Ishikawa (cell line): Measurements from ENCODE around the gene XAF1.

Experiments used
- CEBPB ChIP-seq: IDR thresholded peaks from 2 replicates; pipeline ENCODE4 v1.6.1; 2012
- CREB1 ChIP-seq: IDR thresholded peaks from 2 replicates; pipeline ENCODE4 v1.6.1; 2012; ENCODE audit warnings: low read depth
- EGR1 ChIP-seq: IDR thresholded peaks from 2 replicates; pipeline ENCODE4 v1.6.1; 2012
- EP300 ChIP-seq: IDR thresholded peaks from 2 replicates; pipeline ENCODE4 v1.6.1; 2012; ENCODE audit warnings: borderline replicate concordance
- FOXM1 ChIP-seq: IDR thresholded peaks from 2 replicates; pipeline ENCODE4 v1.6.1; 2012; ENCODE audit warnings: low read depth, borderline replicate concordance
- NFIC ChIP-seq: IDR thresholded peaks from 2 replicates; pipeline ENCODE4 v1.6.1; 2012
- RAD21 ChIP-seq: IDR thresholded peaks from 2 replicates; pipeline ENCODE4 v1.6.1; 2012; ENCODE audit warnings: low read depth
- TAF1 ChIP-seq: IDR thresholded peaks from 2 replicates; pipeline ENCODE4 v1.6.1; 2012; ENCODE audit warnings: low read depth, mild to moderate bottlenecking
- TCF12 ChIP-seq: IDR thresholded peaks from 2 replicates; pipeline ENCODE4 v1.6.1; 2012; ENCODE audit warnings: low read depth
- TEAD4 ChIP-seq: IDR thresholded peaks from 2 replicates; pipeline ENCODE4 v1.6.1; 2012
- YY1 ChIP-seq: IDR thresholded peaks from 2 replicates; pipeline ENCODE4 v1.6.1; 2012; ENCODE audit warnings: low read depth
- ZBTB7A ChIP-seq: IDR thresholded peaks from 2 replicates; pipeline ENCODE4 v1.6.1; 2012; ENCODE audit warnings: low read depth
- TF ChIP-seq, protein P1 (sequence below): IDR thresholded peaks from 2 replicates; pipeline ENCODE4 v1.6.1; 2012; ENCODE audit warnings: low read depth, mild to moderate bottlenecking
- TF ChIP-seq, protein P2 (sequence below): IDR thresholded peaks from 2 replicates; pipeline ENCODE4 v1.6.1; 2012
- TF ChIP-seq, protein P3 (sequence below): IDR thresholded peaks from 2 replicates; pipeline ENCODE4 v1.6.1; 2012

XAF1 gene

GRCh38 chr17:6755731-6756184 lies at the start of gene XAF1:
Gene XAF1 (plus strand): TSS chr17:6756046. CDS start chr17:6756079, 33 bp downstream.
- TF ChIP-seq, protein P1, sequence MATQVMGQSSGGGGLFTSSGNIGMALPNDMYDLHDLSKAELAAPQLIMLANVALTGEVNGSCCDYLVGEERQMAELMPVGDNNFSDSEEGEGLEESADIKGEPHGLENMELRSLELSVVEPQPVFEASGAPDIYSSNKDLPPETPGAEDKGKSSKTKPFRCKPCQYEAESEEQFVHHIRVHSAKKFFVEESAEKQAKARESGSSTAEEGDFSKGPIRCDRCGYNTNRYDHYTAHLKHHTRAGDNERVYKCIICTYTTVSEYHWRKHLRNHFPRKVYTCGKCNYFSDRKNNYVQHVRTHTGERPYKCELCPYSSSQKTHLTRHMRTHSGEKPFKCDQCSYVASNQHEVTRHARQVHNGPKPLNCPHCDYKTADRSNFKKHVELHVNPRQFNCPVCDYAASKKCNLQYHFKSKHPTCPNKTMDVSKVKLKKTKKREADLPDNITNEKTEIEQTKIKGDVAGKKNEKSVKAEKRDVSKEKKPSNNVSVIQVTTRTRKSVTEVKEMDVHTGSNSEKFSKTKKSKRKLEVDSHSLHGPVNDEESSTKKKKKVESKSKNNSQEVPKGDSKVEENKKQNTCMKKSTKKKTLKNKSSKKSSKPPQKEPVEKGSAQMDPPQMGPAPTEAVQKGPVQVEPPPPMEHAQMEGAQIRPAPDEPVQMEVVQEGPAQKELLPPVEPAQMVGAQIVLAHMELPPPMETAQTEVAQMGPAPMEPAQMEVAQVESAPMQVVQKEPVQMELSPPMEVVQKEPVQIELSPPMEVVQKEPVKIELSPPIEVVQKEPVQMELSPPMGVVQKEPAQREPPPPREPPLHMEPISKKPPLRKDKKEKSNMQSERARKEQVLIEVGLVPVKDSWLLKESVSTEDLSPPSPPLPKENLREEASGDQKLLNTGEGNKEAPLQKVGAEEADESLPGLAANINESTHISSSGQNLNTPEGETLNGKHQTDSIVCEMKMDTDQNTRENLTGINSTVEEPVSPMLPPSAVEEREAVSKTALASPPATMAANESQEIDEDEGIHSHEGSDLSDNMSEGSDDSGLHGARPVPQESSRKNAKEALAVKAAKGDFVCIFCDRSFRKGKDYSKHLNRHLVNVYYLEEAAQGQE: no peak
- no peak for TF ChIP-seq TEAD4
- no peak for TF ChIP-seq FOXM1
- TF ChIP-seq TCF12: no peak
- TF ChIP-seq TAF1: no peak
- TF ChIP-seq RAD21: no peak
- no peak for TF ChIP-seq CEBPB
- TF ChIP-seq, protein P2, sequence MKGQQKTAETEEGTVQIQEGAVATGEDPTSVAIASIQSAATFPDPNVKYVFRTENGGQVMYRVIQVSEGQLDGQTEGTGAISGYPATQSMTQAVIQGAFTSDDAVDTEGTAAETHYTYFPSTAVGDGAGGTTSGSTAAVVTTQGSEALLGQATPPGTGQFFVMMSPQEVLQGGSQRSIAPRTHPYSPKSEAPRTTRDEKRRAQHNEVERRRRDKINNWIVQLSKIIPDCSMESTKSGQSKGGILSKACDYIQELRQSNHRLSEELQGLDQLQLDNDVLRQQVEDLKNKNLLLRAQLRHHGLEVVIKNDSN: no peak
- TF ChIP-seq EGR1: no peak
- no peak for TF ChIP-seq CREB1
- no peak for TF ChIP-seq NFIC
- no peak for TF ChIP-seq EP300
- no peak for TF ChIP-seq YY1
- no peak for TF ChIP-seq ZBTB7A
- TF ChIP-seq, protein P3, sequence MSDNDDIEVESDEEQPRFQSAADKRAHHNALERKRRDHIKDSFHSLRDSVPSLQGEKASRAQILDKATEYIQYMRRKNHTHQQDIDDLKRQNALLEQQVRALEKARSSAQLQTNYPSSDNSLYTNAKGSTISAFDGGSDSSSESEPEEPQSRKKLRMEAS: no peak

GRCh38 chr17:6706499-6706898 lies 49.3 kb upstream of the XAF1 start:
- TF ChIP-seq EP300 (no peak), TEAD4 (no peak), TCF12 (no peak), EGR1 (no peak), RAD21 (no peak), TAF1 (no peak), FOXM1 (no peak), CREB1 (no peak), NFIC (no peak)
- TF ChIP-seq, protein P1: no peak

- TF ChIP-seq CEBPB (no peak), YY1 (no peak), ZBTB7A (no peak), NFIC (no peak)
These were observed 48.9 kb upstream of the XAF1 start for GRCh38 chr17:6706996-6707395.

DNA sequence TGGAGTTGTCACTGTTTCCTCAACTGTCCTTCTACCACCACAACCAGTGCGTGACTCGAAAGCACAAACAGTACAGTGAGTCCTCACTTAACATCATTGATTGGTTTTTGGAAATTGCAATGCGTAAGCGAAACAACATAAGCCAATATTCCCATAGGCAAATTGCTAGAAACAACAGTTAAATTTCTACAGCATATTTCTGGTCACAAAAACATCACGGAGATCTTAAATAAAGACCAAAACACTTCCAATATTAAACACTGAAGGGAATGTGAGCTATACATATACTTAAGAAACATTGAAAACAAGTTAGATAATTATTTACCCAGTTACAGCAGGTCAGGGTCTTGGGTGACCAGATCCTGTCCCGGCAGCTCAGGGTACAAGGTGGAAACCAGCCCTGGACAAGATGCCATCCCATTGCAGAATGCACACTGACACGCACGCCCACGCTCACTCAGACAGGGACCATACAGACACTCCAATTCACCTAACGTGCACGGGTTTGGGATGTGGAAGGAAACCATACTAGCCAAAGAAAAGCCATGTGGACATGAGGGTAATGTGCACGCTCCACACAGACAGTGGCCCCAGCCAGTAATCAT lies 47.4 kb upstream of the XAF1 start:
- TF ChIP-seq NFIC (no peak), TCF12 (no peak), TAF1 (no peak), RAD21 (no peak), EGR1 (no peak), YY1 (no peak), CREB1 (no peak), CEBPB (no peak), TEAD4 (no peak), ZBTB7A (no peak), EP300 (no peak), FOXM1 (no peak)
- TF ChIP-seq, protein P1: no peak
- TF ChIP-seq, protein P2: no peak
- TF ChIP-seq, protein P3: no peak
